Hematopoietic multipotent progenitor cell treated with erythropoietin and hydrocortisone succinate and interleukin-3 and kit ligand, for 6 days (in vitro differentiated cells): ENCODE data around the gene KDM4D.

Source experiments
- DNase-seq: peaks from one replicate; pipeline ENCODE4 v3.0.0-alpha.2; 2015

The KDM4D gene

DNA sequence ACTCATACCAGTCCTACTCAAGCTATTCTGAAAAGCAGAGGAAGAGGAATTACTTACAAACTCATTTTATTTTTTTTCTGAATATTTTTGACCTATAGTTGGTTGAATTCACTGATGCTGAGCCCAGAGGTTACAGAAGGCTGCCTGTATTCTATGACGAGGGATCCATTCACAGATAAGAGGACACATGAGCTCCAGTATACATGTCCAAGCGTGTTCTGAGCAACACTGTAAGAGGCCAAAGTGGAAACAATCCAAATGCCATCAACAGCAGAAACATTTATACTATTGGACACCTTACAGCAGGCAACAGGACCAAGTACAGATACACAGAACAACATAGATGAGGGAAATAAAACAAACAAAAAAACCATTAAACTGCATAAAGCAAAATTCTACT, 61.8 kb downstream of the KDM4D start:
- DNase-seq = no peak

DNA sequence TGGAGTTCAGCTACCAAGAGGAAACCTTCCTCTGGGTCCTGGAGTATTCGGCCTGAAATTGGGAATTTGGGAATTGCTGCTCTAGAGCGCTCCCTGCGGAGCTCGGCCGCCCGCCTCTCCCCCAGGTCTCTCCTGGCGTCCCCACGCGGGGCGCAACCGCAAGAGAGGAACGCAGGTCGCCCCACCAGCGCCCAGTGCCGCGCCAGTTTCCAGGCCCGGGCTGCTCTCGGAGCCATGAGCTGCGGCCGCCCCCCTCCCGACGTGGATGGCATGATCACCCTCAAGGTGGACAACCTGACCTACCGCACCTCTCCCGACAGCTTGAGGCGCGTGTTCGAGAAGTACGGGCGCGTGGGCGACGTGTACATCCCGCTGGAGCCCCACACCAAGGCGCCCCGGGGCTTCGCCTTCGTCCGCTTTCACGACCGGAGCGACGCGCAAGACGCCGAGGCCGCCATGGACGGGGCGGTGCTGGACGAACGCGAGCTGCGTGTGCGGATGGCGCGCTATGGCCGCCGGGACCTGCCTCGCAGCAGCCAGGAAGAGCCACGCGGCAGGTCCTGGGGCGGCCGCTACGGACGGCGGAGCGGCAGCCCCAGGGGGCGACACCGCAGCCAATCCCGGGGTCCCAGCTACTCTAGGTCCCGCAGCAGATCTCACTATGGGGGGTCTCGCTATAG, 64.0 kb downstream of the KDM4D start:
- DNase-seq = peak; percentile 6

DNA sequence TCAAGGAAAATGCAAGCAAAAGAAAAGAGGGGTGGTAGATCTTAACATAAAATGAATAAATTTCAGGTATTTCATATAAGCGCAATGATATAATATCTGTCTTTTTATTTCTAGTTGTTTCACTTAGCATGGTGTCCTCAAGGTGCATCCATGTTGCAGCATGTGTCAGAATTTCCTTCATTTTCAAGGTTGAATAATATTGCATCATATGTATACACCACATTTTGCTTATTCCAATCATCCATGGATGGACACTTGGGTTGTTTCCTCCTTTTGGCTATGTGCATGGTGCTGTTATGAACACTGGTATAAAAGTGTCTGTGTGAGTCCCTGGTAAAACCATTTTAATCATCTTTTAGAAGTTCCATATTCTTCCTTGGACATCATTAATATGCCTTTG, 68.7 kb downstream of the KDM4D start:
- no peak for DNase-seq

DNA sequence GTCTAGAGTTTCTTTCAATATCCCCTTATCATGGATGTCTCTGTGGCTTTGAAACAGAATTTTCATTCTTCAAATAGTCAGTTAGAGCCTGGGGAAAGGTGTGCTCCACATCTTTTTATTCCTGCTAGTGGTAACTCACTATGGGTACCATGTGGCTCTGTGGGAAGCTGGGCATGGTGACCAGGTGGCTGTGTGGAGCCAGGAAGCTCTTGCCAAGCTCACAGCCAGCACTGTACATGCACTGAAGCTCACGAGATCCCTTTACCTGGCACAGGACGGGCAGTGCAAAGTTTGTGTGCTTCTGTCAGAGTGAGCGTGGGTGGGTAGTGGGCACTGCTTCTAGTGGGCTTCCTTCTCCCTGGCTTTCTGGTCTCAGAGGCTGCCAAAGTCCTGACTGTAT, 69.4 kb downstream of the KDM4D start:
- no peak for DNase-seq

DNA sequence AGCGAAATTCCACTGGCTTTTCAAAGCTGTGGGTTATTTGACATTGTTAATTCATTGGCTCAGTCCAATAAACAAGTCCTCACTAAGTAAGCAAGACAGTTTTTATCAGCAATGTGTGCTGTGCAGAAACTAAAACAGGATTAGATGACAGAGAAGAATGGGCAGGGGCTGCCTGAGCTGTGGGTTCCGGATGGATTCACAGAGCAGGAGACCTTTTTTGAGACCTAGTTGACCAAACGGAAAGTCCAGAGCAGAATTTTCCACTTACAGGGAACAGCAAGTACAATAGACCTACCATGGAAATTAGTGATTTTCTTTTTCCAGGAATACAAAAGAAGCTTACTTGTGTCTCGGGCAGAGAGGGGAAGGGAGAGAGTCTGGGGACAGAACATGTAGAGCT, 70.5 kb downstream of the KDM4D start:
- DNase-seq = no peak

DNA sequence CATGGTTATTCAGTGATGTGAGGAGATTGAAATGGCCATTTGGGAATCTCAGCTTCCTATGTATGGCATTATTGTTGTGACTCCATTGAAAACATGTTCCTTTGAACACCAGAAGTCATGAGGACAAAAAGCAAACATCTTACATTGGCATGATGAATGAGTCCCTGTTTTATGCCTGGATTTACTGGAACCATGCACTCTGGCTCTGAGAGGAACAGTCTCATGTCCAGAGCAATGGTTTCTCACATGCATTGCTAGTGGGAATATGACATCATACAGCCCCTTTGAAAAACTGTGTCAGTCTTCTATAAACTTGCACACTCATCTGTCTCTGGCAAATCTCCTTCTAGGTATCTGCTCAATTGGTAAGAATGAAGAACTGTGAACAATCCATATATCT, 72.3 kb downstream of the KDM4D start:
- DNase-seq = no peak
